ENCODE measurements around the gene CDPF1. TPM values are rescaled to one million over a fixed set of nuclear protein-coding genes. Genes with fewer than 3 reads are reported as not detected.

Gene CDPF1
- polyA plus RNA-seq, 3 donors, result 8.3 to 8.4 (median 8.3) TPM

- Mint-ChIP-seq H3K27me3 (ENCODE audit: low read depth in 3 of 3) (peaks cover 0 to under 1% (median 0%) of the 10 kb centered on the region in 3 donors), H3K36me3 (peaks cover 25 to 44% of the 10 kb centered on the region in 2 donors), H3K4me3 (peak overlapping the region; percentile 83 to 92), H3K27ac (peak overlapping the region in 6 of 7 donors; percentile 94 to 97 (median 96)), H3K4me1 (peaks cover 49% of the 10 kb centered on the region), H3K9me3 (peaks cover 5 to 11% (median 8%) of the 10 kb centered on the region in 7 donors)
- peaks cover 10 to 34% of the 10 kb centered on the region in 2 donors for H3K36me3 ChIP-seq (replicated peaks in 1 of 2; ENCODE audit: control insufficient read depth in 1 of 2, insufficient read depth in 2 of 2, low read length in 2 of 2)
- peak overlapping the region; percentile 90 to 96 for H3K27ac ChIP-seq (ENCODE audit: low read depth in 1 of 2, low read length in 2 of 2)
- peaks cover 34% of the 10 kb centered on the region for H3K79me2 ChIP-seq (ENCODE audit: insufficient read depth, low read length)
- H3K4me2 ChIP-seq (replicated peaks; ENCODE audit: extremely low read depth, low read length, poor library complexity, severe bottlenecking), result peak overlapping the region; percentile 95
- peak overlapping the region; percentile 75 for H3K9ac ChIP-seq (ENCODE audit: insufficient read depth, low read length, poor library complexity, severe bottlenecking)
- no peaks in the 10 kb centered on the region for H3K27me3 ChIP-seq (ENCODE audit: control insufficient read depth in 2 of 2, insufficient read depth in 2 of 2, low read length in 2 of 2)
- 89% methylated on average over 4 of the region's 4 CpGs for WGBS (ENCODE audit: insufficient coverage)
- no peak for TF ChIP-seq CTCF (IDR thresholded peaks at IDR 0.05)
- H2AFZ ChIP-seq (ENCODE audit: insufficient read depth, low read depth, low read length, poor library complexity, severe bottlenecking), result peak overlapping the region; percentile 89
- peak overlapping the region in 2 of 3 experiments; percentile 74 to 84 for H3K4me3 ChIP-seq (replicated peaks in 1 of 3; ENCODE audit: low read depth in 2 of 3, low read length in 3 of 3)
- DNase-seq, result no peak
- peaks cover 0 to 9% of the 10 kb centered on the region in 2 donors for H3K9me3 ChIP-seq (replicated peaks in 1 of 2; ENCODE audit: control insufficient read depth in 1 of 2, insufficient read depth in 1 of 2, low read length in 2 of 2)
- H4K20me1 ChIP-seq (ENCODE audit: insufficient read depth, low read length), result no peaks in the 10 kb centered on the region
- H3K4me1 ChIP-seq (ENCODE audit: control insufficient read depth in 1 of 2, insufficient read depth in 2 of 2, low read length in 2 of 2), result peaks cover 35 to 47% of the 10 kb centered on the region in 2 donors
- intact Hi-C loops (cut with micrococcal nuclease), result loop anchor here (10.0 kb wide), 2 partner anchors 261 to 301 kb away; no protein-coding TSS in a partner anchor
Observed at GRCh38 chr22:46295277-46295971, 45.3 kb upstream of the CDPF1 start.

GRCh38 chr22:46294784-46295183 is 44.7 kb upstream of the CDPF1 start:
- Histone ChIP-seq H3K27ac (ENCODE audit: low read depth in 1 of 2, low read length in 2 of 2) (no peak overlapping the region), H3K9ac (ENCODE audit: insufficient read depth, low read length, poor library complexity, severe bottlenecking) (no peak overlapping the region), H2AFZ (ENCODE audit: insufficient read depth, low read depth, low read length, poor library complexity, severe bottlenecking) (no peak overlapping the region), H4K20me1 (ENCODE audit: insufficient read depth, low read length) (no peaks in the 10 kb centered on the region), H3K9me3 (replicated peaks in 1 of 2; ENCODE audit: control insufficient read depth in 1 of 2, insufficient read depth in 1 of 2, low read length in 2 of 2) (peaks cover 0 to 9% of the 10 kb centered on the region in 2 donors), H3K4me1 (ENCODE audit: control insufficient read depth in 1 of 2, insufficient read depth in 2 of 2, low read length in 2 of 2) (peaks cover 35 to 47% of the 10 kb centered on the region in 2 donors), H3K79me2 (ENCODE audit: insufficient read depth, low read length) (peaks cover 29% of the 10 kb centered on the region), H3K4me2 (replicated peaks; ENCODE audit: extremely low read depth, low read length, poor library complexity, severe bottlenecking) (no peak overlapping the region), H3K36me3 (replicated peaks in 1 of 2; ENCODE audit: control insufficient read depth in 1 of 2, insufficient read depth in 2 of 2, low read length in 2 of 2) (peaks cover 9 to 31% of the 10 kb centered on the region in 2 donors), H3K27me3 (ENCODE audit: control insufficient read depth in 2 of 2, insufficient read depth in 2 of 2, low read length in 2 of 2) (no peaks in the 10 kb centered on the region), H3K4me3 (replicated peaks in 1 of 3; ENCODE audit: low read depth in 2 of 3, low read length in 3 of 3) (no peak overlapping the region)
- Mint-ChIP-seq H3K4me1 (peaks cover 49% of the 10 kb centered on the region), H3K4me3 (no peak overlapping the region), H3K36me3 (peaks cover 27 to 44% of the 10 kb centered on the region in 2 donors), H3K27ac (peak overlapping the region in 1 of 7 donors; percentile 6), H3K9me3 (peaks cover 5 to 11% (median 8%) of the 10 kb centered on the region in 7 donors), H3K27me3 (ENCODE audit: low read depth in 3 of 3) (peaks cover 0 to 1% (median 1%) of the 10 kb centered on the region in 3 donors)
- intact Hi-C loops (cut with micrococcal nuclease), result loop anchor here (5.0 to 10.0 kb wide), 3 partner anchors 172 to 300 kb away; no protein-coding TSS in a partner anchor
- 100% methylated on average over 1 of the region's 2 CpGs for WGBS (ENCODE audit: insufficient coverage)
- no peak for TF ChIP-seq CTCF (IDR thresholded peaks at IDR 0.05)
- DNase-seq, result no peak

Measured in CD14-positive monocyte (primary cell).